K562 (cell line): Measurements from ENCODE around the gene LAMB4. TPM values are rescaled to one million over a fixed set of nuclear protein-coding genes. Genes with fewer than 3 reads are reported as not detected.

Experiments
- BRD4 ChIP-seq: fragments of 200-600 bp; sonication (generic); IDR thresholded peaks from 2 replicates; pipeline ENCODE4 v1.6.1; 2017; ENCODE audit warnings: inconsistent platforms
- CEBPG ChIP-seq, 3 experiments: fragments of 200-800 bp in 1 of 3; sonication (Bioruptor generic) in 1 of 3; sonication (generic) in 1 of 3; formaldehyde crosslinking in 1 of 3; IDR thresholded peaks in 2 of 3; conservative IDR thresholded peaks in 1 of 3; 2 replicates each; pipeline versions ENCODE4 v1.6.1 to v1.8.0; 2016 to 2022; ENCODE audit warnings: missing compliant biosample characterization in 2 of 3, missing genetic modification characterization in 2 of 3, mild to moderate bottlenecking in 1 of 3, missing genetic modification reagents in 1 of 3
- EP400 ChIP-seq: fragments of 450-650 bp; IDR thresholded peaks from 2 replicates; pipeline ENCODE4 v1.6.1; 2017; ENCODE audit warnings: antibody characterized with exemption, mild to moderate bottlenecking, moderate library complexity
- ERF ChIP-seq: fragments of 450-650 bp; formaldehyde crosslinking; IDR thresholded peaks from 2 replicates; pipeline ENCODE4 v1.4.0; 2020; ENCODE audit warnings: mild to moderate bottlenecking, mixed read lengths
- FIP1L1 ChIP-seq: fragments of 200-400 bp; formaldehyde crosslinking; IDR thresholded peaks from 2 replicates; pipeline ENCODE4 v1.6.1; 2018; ENCODE audit warnings: mild to moderate bottlenecking, low read depth, low read length; ENCODE audit not compliant: poor library complexity, severe bottlenecking
- ILK ChIP-seq: fragments of 450-650 bp; IDR thresholded peaks from 2 replicates; pipeline ENCODE4 v1.6.1; 2016; ENCODE audit warnings: missing genetic modification characterization, low read depth, mild to moderate bottlenecking, missing compliant biosample characterization, moderate library complexity, borderline replicate concordance
- MCM2 ChIP-seq: fragments of 450-650 bp; IDR thresholded peaks from 2 replicates; pipeline ENCODE4 v1.6.1; 2017; ENCODE audit warnings: low read depth, mild to moderate bottlenecking
- NR1H2 ChIP-seq: sonication (generic); formaldehyde crosslinking; IDR thresholded peaks from 2 replicates; pipeline ENCODE4 v1.4.0; 2020; ENCODE audit warnings: mild to moderate bottlenecking, missing genetic modification reagents
- RCOR1 ChIP-seq, 2 experiments: IDR thresholded peaks; 2 replicates each; pipeline ENCODE4 v1.6.1; 2012; ENCODE audit warnings: low read depth in 2 of 2, low read length in 2 of 2, borderline replicate concordance in 1 of 2, improper control_type of control experiment in 1 of 2
- ZNF143 ChIP-seq: sonication (generic); formaldehyde crosslinking; IDR thresholded peaks from 2 replicates; pipeline ENCODE4 v1.9.0; 2022; ENCODE audit warnings: mild to moderate bottlenecking, missing genetic modification reagents
- ZNF224 ChIP-seq: sonication (generic); formaldehyde crosslinking; IDR thresholded peaks from 2 replicates; pipeline ENCODE4 v1.8.0; 2022; ENCODE audit warnings: mild to moderate bottlenecking, missing genetic modification reagents
- ZNF354B ChIP-seq: fragments of 250-450 bp; sonication (Bioruptor Pico); IDR thresholded peaks from 2 replicates; pipeline ENCODE4 v1.4.0; 2020
- polyA plus RNA-seq, 8 experiments: library from polyadenylated mRNA; depleted of rRNA in 4 of 8; stranded (reverse) in 5 of 8; unstranded in 3 of 8; fragments of >200 nt; fragmentation: Nextera tagmentation in 2 of 8; fragmentation: Illumina TruSeq in 1 of 8; extraction: Ambion mirVana in 2 of 8; extraction: Trizol in 1 of 8; gene quantifications; 2 replicates each; pipeline versions ENCODE4 v1.2.1 to v1.2.3, GENCODE V29; 2011 to 2014; ENCODE audit warnings: inconsistent platforms in 1 of 8, missing spikeins in 1 of 8
- total RNA-seq, 7 experiments: library from RNA; depleted of rRNA in 6 of 7; stranded (reverse); fragments of >200 nt in 6 of 7; fragmentation: Illumina TruSeq in 2 of 7; extraction: Trizol in 2 of 7; gene quantifications; 2 replicates each; pipeline versions ENCODE4 v1.2.1 to v1.2.3, GENCODE V29; 2011 to 2021; ENCODE audit warnings: low replicate concordance in 1 of 7
- TF ChIP-seq, protein P1 (sequence below): sonication (generic); IDR thresholded peaks from 2 replicates; pipeline ENCODE4 v1.6.1; 2016
- TF ChIP-seq, protein P2 (sequence below): fragments of 450-650 bp; formaldehyde crosslinking; IDR thresholded peaks from 2 replicates; pipeline ENCODE4 v1.4.0; 2022; ENCODE audit warnings: mild to moderate bottlenecking, moderate library complexity
- TF ChIP-seq, protein P3 (sequence below): fragments of 450-650 bp; IDR thresholded peaks from 2 replicates; pipeline ENCODE4 v1.6.1; 2016; ENCODE audit warnings: low read depth
- TF ChIP-seq, protein P4 (sequence below): fragments of 450-650 bp; formaldehyde crosslinking; IDR thresholded peaks from 2 replicates; pipeline ENCODE4 v1.4.0; 2020; ENCODE audit warnings: mild to moderate bottlenecking, moderate library complexity

The LAMB4 gene
- total and polyA plus RNA-seq, 9 of the 15 experiments (the other 6 are each of a cell fraction or from before 2014, with no cell fraction given), result 0.06 to 0.13 (median 0.07) TPM; not detected in 6

DNA sequence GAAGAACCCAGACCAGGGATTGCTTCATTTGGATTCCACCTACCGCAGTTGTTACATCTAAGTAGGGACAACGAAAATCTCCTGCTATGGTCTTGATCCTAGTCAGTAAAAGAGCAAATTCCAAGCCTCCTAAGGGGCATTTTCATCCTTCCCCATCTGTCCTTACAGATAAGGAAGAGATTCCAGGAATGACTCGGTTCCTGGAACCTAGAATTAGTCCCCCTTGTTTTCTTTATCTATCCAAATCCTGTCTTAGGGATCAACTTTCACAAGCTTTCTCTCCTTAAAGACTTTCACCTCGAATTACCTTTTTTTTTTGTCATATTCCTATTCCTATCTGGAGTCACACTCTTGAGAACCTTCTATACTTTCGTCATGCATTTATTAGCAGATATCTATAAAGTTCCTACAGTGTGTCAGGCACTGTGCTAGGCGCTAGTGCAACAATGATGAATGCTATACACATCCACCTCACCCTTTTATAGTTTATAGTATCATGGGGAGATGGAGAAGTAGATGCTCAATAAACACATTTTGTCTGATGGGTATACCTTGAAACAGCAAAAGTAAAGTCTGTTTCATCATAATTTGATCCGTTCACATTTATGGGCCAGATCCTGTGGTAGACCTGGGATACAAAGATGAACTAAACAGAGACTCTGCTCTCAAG, 39.2 kb downstream of the LAMB4 start (continued):
- TF ChIP-seq, protein P1, sequence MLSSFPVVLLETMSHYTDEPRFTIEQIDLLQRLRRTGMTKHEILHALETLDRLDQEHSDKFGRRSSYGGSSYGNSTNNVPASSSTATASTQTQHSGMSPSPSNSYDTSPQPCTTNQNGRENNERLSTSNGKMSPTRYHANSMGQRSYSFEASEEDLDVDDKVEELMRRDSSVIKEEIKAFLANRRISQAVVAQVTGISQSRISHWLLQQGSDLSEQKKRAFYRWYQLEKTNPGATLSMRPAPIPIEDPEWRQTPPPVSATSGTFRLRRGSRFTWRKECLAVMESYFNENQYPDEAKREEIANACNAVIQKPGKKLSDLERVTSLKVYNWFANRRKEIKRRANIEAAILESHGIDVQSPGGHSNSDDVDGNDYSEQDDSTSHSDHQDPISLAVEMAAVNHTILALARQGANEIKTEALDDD, result no peak
- TF ChIP-seq BRD4 (no peak), EP400 (no peak; the same call in 1 of the 2 replicates), ZNF143 (CRISPR knock-in tag) (no peak), RCOR1 (IDR thresholded peaks at IDR 0.05; ENCODE audit: borderline replicate concordance in 1 of 2, low read depth in 2 of 2, low read length in 2 of 2) (peak; percentile 51 to 54; a peak in 2 of 4 replicates), ZNF354B (peak; percentile 83), ILK (tag) (no peak), NR1H2 (CRISPR knock-in tag) (0 out of 2 replicates have a peak, but pooled peaks have one; percentile 56), ERF (CRISPR knock-in tag) (no peak), MCM2 (no peak), CEBPG (CRISPR knock-in tag; IDR thresholded peaks at IDR 0.05) (no peak), CEBPG (tag; conservative IDR thresholded peaks at IDR 0.05 in 1 of 2, IDR thresholded peaks at IDR 0.05 in 1 of 2) (0 out of 4 replicates have a peak, but pooled peaks of 1 of the 2 experiments have one; percentile 23), FIP1L1 (no peak), ZNF224 (CRISPR knock-in tag) (no peak)
- TF ChIP-seq, protein P2, sequence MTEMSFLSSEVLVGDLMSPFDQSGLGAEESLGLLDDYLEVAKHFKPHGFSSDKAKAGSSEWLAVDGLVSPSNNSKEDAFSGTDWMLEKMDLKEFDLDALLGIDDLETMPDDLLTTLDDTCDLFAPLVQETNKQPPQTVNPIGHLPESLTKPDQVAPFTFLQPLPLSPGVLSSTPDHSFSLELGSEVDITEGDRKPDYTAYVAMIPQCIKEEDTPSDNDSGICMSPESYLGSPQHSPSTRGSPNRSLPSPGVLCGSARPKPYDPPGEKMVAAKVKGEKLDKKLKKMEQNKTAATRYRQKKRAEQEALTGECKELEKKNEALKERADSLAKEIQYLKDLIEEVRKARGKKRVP (CRISPR knock-in tag), result no peak
- TF ChIP-seq, protein P3, sequence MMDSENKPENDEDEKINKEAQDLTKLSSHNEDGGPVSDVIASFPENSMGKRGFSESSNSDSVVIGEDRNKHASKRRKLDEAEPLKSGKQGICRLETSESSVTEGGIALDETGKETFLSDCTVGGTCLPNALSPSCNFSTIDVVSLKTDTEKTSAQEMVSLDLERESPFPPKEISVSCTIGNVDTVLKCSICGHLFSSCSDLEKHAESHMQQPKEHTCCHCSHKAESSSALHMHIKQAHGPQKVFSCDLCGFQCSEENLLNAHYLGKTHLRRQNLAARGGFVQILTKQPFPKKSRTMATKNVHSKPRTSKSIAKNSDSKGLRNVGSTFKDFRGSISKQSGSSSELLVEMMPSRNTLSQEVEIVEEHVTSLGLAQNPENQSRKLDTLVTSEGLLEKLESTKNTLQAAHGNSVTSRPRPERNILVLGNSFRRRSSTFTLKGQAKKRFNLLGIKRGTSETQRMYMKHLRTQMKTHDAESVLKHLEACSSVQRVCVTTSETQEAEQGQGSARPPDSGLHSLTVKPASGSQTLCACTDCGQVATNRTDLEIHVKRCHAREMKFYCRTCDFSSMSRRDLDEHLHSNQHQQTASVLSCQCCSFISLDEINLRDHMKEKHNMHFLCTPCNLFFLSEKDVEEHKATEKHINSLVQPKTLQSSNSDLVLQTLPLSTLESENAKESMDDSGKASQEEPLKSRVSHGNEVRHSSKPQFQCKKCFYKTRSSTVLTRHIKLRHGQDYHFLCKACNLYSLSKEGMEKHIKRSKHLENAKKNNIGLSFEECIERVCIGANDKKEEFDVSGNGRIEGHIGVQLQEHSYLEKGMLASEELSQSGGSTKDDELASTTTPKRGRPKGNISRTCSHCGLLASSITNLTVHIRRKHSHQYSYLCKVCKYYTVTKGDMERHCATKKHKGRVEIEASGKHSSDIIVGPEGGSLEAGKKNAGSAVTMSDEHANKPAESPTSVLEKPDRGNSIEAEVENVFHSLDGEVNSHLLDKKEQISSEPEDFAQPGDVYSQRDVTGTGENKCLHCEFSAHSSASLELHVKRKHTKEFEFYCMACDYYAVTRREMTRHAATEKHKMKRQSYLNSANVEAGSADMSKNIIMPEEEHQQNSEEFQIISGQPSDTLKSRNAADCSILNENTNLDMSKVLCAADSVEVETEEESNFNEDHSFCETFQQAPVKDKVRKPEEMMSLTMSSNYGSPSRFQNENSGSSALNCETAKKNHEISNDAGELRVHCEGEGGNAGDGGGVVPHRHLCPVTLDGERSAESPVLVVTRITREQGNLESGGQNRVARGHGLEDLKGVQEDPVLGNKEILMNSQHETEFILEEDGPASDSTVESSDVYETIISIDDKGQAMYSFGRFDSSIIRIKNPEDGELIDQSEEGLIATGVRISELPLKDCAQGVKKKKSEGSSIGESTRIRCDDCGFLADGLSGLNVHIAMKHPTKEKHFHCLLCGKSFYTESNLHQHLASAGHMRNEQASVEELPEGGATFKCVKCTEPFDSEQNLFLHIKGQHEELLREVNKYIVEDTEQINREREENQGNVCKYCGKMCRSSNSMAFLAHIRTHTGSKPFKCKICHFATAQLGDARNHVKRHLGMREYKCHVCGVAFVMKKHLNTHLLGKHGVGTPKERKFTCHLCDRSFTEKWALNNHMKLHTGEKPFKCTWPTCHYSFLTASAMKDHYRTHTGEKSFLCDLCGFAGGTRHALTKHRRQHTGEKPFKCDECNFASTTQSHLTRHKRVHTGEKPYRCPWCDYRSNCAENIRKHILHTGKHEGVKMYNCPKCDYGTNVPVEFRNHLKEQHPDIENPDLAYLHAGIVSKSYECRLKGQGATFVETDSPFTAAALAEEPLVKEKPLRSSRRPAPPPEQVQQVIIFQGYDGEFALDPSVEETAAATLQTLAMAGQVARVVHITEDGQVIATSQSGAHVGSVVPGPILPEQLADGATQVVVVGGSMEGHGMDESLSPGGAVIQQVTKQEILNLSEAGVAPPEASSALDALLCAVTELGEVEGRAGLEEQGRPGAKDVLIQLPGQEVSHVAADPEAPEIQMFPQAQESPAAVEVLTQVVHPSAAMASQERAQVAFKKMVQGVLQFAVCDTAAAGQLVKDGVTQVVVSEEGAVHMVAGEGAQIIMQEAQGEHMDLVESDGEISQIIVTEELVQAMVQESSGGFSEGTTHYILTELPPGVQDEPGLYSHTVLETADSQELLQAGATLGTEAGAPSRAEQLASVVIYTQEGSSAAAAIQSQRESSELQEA, result no peak
- TF ChIP-seq, protein P4, sequence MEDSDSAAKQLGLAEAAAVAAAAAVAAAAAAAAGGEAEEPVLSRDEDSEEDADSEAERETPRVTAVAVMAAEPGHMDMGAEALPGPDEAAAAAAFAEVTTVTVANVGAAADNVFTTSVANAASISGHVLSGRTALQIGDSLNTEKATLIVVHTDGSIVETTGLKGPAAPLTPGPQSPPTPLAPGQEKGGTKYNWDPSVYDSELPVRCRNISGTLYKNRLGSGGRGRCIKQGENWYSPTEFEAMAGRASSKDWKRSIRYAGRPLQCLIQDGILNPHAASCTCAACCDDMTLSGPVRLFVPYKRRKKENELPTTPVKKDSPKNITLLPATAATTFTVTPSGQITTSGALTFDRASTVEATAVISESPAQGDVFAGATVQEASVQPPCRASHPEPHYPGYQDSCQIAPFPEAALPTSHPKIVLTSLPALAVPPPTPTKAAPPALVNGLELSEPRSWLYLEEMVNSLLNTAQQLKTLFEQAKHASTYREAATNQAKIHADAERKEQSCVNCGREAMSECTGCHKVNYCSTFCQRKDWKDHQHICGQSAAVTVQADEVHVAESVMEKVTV (CRISPR knock-in tag), result no peak
